Sigmoid colon (tissue), 4 donors: ENCODE results near the gene COG4.

Experiments used
- EP300 ChIP-seq, 4 donors: sonication (generic); formaldehyde crosslinking; IDR thresholded peaks; one replicate each; pipeline ENCODE4 v1.6.1; 2017; ENCODE audit warnings: antibody characterized with exemption in 4 of 4
- POLR2A ChIP-seq, 2 donors: fragments of 450-650 bp; IDR thresholded peaks; one replicate each; pipeline ENCODE4 v1.6.1; 2016; ENCODE audit warnings: antibody characterized with exemption in 2 of 2, mild to moderate bottlenecking in 2 of 2, moderate library complexity in 2 of 2
- POLR2AphosphoS5 ChIP-seq, 4 donors: sonication (generic); formaldehyde crosslinking; IDR thresholded peaks; one replicate each; pipeline ENCODE4 v1.6.1; 2017; ENCODE audit warnings: antibody characterized with exemption in 4 of 4
- TF ChIP-seq, protein P1 (sequence below), 4 experiments: fragments of 450-650 bp in 3 of 4; fragments of 200-600 bp in 1 of 4; IDR thresholded peaks; one replicate each; pipeline ENCODE4 v1.5.1; 2016 to 2019; ENCODE audit warnings: antibody characterized with exemption in 4 of 4, mild to moderate bottlenecking in 3 of 4, moderate library complexity in 2 of 4

- TF ChIP-seq POLR2AphosphoS5 (IDR thresholded peaks at IDR 0.05) (no peak), POLR2A (IDR thresholded peaks at IDR 0.05) (no peak), EP300 (IDR thresholded peaks at IDR 0.05) (no peak)
- TF ChIP-seq, protein P1, sequence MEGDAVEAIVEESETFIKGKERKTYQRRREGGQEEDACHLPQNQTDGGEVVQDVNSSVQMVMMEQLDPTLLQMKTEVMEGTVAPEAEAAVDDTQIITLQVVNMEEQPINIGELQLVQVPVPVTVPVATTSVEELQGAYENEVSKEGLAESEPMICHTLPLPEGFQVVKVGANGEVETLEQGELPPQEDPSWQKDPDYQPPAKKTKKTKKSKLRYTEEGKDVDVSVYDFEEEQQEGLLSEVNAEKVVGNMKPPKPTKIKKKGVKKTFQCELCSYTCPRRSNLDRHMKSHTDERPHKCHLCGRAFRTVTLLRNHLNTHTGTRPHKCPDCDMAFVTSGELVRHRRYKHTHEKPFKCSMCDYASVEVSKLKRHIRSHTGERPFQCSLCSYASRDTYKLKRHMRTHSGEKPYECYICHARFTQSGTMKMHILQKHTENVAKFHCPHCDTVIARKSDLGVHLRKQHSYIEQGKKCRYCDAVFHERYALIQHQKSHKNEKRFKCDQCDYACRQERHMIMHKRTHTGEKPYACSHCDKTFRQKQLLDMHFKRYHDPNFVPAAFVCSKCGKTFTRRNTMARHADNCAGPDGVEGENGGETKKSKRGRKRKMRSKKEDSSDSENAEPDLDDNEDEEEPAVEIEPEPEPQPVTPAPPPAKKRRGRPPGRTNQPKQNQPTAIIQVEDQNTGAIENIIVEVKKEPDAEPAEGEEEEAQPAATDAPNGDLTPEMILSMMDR (IDR thresholded peaks at IDR 0.05), result no peak
Measured at GRCh38 chr16:70571623-70572022, 48.3 kb upstream of the COG4 start.
